ENCODE data around the gene ZCCHC14.

ZCCHC14 gene

GRCh38 chr16:87492721-87493607 lies at the start of gene ZCCHC14:
ZCCHC14 (minus strand) TSS chr16:87493024; CDS start chr16:87492238, 786 bp downstream.
- DNase-seq: peak; percentile 99

GRCh38 chr16:87541872-87542234 lies 49.0 kb upstream of the ZCCHC14 start:
- DNase-seq: no peak

DNA sequence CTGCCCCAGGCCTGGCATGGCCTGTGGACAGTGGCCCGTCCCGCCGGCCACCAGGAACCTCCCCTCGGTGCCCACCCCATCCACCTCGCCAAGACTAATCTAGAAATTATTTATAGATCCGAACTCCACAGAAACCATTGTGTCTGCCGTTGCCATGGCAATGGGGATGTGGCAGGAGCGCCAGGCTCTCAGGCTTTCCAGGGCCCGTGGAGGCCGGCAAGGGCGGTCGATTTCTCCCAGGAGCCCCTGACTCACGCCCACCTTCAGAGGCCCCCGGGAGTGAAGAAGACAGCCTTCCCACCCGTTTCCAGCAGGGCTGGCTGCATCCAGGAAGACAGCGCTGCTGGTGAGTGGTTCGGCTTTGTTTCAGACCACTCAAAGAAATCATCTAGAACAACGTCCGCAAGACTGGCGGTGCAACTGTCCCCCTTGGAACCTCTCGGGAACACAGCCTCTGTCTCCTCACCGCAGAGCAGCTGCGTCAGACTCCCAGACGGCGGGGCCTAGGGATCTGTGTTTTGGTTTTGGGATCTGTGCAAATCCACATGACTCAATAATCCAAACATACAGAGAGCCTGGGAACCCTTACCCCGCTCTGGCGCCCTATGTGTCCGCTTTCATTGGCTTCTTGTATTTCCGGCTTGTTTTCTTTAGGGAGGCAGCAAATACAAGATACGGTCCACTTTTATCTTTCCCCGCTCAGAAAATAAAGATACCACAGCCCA lies 48.5 kb upstream of the ZCCHC14 start:
- no peak for DNase-seq

DNA sequence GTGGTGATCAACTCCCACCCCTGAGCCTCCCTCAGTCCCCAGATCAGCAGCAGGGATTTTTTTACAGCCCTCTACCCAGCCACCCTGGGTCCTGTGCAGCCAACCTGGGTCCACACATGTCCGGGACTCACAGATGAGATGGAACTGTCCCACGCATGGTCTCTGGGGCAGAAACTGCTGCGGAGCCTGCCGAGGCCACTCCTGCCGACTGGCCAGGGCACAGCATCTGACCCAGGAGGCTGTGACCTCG lies 48.0 kb upstream of the ZCCHC14 start:
- no peak for DNase-seq

DNA sequence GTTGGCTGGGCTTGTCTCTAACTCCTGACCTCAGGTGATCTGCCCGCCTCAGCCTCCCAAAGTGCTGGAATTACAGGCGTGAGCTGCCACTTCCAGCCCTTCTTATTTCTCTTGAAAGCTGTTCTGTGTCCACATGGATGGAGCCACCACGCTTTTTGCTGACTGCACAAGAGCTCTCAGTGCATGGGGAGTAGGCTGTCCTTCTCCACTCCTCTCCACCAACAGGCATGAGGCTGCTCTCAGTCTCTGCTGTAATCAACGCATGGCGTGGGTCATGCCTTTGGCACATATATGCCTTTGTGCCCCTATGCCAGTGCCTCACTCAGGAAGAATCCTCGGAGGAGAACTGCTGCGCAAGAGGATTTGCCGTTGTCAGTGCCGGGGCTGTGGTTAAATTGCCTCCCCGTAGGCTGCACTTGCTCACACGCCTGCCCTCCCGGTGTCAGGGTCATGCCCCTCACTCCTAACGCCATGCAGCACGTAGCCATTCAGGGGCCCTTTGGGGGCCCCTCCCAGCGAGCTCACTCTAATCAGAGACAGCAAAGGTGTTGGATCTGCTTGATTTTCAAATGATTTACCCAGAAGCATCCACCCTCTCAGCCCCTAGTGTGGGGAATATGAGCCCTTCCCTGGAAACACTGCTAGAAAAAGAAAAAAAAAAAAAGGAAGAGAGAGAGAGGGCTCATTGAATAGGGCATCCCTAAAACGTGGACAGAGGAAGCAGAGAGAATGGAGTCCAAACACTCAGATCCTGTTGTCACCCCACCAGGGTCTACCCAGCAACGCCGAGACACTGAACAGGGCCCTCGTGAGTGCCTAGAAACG lies 47.5 kb upstream of the ZCCHC14 start:
- no peak for DNase-seq

DNA sequence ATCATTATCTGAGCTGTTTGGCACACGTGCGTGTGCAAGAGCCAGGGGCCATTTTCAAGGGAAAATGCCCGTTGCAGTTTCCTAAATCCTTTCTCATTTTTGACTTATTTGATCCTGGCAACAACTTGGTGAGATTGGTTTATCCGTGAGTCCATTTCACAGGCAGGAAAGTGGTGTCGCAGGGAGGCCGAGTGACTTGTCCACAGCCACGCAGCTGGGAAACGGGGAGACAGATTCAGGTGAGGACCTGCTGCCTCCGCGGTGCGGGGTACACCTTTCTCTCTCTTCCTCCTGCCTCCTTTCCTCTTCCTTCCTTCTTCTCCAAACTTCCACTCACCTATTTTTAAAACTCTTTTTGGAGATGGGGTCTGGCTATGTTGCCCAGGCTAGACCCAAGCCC lies 46.3 kb upstream of the ZCCHC14 start:
- no peak for DNase-seq

- no peak for DNase-seq
Observed at GRCh38 chr16:87538594-87538993, 45.8 kb upstream of the ZCCHC14 start.

- no peak for DNase-seq
Observed at GRCh38 chr16:87538160-87538559, 45.3 kb upstream of the ZCCHC14 start.

- no peak for DNase-seq
Observed at GRCh38 chr16:87536795-87537142, 43.9 kb upstream of the ZCCHC14 start.

DNA sequence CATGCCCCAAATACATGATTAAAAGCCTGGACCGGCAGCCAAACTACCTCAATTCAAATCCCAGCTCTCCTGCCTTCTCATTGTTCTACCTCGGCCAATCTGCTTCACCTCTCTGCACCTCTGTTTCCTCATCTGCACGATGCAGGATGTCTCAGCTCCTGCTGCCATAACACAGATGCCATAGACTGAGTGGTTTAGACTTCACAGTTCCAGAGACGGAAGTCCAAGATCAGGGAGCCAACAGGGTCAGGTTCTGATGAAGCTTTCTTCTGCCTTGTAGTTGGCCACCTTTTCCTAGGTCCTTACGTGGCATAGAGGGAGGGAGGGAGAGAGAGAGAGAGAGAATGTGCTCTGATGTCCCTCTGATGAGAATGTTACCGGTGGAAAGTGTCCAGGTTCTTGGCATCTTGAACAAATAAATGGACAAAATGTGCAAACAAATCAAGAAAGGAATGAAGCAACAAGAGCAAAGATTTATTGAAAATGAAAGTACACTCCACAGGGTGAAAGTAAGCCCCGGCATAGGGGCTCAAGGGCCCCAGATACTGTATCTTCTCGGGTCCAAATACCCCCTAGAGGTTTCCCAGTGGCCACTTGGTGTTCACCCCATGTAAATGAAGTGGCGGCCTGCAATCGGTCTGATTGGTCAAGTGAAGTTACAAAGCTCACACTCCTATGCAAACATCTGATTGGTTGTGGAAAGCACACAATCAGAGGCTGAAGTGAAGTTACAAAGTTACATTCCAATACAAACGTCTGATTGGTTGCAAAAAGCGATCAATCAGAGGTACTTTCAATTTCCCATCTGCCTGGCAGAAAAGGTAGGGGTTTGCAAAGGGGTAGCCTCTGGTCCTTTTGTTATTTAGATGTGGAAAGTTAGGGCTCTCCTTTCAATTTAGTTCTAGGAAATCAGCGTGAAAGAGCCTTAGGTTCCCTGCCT lies 43.3 kb upstream of the ZCCHC14 start:
- DNase-seq: no peak

DNA sequence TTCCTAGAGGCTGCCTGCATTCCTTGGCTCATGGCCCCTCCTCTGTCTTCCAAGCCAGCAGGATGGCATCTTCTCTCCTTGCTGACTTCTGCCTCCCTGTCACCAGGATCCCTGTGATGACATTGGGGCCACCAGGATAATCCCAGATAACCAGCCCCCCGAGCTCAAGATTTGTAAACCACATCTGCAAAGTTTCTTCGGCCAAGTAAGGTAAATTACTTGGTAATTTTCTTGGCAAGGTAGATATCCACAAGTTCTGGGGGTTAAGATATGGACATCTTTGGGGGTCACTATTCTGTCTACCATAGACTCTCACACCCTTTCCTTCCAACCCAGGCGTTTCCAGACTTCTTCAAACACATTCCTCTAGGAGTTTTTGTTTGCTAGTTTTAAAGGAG lies 42.6 kb upstream of the ZCCHC14 start:
- no peak for DNase-seq

GRCh38 chr16:87534751-87535150 lies 41.9 kb upstream of the ZCCHC14 start:
- DNase-seq: no peak

GRCh38 chr16:87534030-87534653 lies 41.3 kb upstream of the ZCCHC14 start:
- DNase-seq: no peak

DNA sequence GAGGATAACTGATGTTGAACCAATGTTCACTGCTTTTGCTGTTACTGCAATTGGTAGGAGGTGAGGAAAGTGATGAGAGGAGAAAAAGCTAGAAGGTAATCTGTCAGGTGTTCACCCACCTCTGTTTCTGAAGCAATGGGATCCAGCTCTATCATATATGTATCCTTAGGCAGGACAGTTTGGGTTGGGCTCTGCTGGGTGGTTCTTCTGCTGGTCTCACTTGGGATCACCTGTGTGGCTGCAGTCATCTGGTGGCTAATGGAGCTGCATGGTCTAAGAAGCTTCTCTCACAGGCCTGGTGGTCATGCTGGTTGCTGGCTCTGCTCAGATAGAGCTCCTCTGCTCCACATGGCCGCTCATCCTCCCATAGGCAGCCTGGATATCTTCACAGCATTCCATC lies 40.2 kb upstream of the ZCCHC14 start:
- DNase-seq: no peak

DNA sequence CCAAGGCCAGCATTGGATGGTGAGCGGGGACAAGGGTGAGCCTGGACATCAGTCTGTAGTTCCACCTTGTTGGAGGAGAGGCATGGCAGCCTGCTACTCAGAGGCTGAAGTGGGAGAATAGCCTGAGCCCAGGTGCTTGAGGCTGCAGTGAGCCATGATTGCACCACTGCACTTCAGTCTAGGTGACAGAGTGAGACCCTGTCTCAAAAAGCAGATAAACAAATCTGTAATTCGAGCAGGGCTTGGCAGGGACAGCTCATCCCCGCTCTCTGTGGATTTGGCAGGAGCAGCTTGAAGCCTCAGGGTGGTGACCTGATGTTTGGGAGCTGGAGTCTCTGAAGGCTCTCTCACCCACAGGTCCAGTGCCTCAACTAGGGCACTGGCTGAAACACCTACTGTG lies 38.6 kb upstream of the ZCCHC14 start:
- DNase-seq: no peak

DNA sequence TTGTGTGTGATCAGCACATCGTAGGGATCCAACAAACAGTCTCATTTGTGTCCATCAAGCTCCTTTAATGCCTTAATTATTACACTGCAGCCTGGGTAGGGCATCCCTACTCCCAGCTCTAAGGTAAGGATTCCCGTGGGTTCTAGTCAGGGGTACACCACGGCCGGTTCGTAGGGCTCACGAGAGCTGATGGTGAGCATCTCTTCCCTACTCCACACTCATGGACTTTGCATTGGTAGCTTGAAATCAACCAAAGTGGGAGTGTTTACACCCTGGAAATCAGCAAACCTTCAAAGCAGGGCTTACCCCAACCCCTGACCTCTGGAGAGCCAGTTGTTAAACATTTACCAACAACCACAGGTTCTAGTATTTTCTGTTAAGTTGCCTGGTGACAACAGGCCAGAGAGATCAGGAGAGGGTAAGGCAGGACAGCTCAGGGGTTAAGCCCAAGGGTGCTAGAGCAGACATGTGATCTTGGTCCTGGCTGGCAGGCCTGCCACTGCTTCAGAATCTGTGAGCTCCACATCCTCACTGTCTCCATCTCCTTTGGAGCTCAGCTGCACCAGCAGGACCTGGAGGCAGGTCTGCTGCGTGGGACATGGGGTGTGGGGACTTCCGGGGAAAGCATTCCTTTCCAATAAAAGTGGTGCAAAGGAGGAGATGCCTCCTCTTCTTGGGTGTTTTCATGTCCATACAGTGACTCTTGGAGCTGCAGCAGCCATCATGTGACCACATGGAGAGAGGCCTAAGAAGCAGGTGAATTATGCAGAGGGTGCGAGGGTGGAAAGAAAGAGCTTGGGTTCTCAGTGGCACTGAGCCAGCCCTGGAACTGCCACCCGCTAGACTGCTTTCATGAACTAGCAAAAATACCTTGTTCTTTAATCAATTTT lies 36.1 kb upstream of the ZCCHC14 start:
- DNase-seq: no peak

DNA sequence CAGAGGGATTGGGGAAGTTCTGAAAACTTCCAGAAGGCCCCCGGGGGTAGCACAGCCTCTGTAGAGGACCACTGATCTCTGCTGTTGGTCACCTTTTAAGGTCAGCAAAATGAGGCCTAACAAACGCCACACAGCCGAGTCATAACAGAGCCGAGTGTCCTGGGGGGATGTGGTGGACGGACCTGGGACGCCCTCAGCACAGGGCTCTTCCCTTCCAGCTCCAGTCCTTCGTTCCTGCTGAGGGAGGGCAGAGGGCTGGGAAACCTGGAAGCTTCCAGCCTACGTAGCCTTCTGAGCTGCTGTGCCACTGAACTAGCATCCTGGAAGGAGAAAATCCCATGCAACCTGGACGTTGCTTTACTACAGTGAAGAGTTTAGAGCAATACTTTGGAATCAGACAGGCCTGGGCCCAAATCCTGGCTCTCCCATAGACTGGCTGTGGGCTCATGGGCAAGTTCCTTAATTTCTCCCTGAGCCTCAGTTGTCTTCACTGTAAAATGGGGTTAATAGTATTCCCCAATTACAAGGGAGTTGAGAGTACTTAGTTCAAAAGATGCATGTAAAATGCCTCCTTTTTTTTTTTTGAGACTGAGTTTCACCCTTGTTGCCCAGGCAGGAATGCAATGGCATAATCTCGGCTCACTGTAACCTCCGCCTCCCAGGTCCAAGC lies 34.4 kb upstream of the ZCCHC14 start:
- no peak for DNase-seq

GRCh38 chr16:87526238-87526947 lies 33.6 kb upstream of the ZCCHC14 start:
- no peak for DNase-seq

- no peak for DNase-seq
Observed at GRCh38 chr16:87525352-87525751, 32.5 kb upstream of the ZCCHC14 start.

GRCh38 chr16:87524407-87524806 lies 31.6 kb upstream of the ZCCHC14 start:
- DNase-seq: no peak

Measured in activated CD4-positive, alpha-beta T cell treated with anti-CD3 and anti-CD28 coated beads, Interleukin-2, Interleukin-6, amounts not matched to agents 100 ng/mL and 50 ng/mL, durations not matched to agents 16 hours and 8 hours (primary cell).